ENCODE measurements around the gene LAMB4. TPM values are rescaled to one million over a fixed set of nuclear protein-coding genes. Genes with fewer than 3 reads are reported as not detected.

Gene LAMB4
- polyA plus RNA-seq, 4 donors: 0.12 to 3.5 (median 0.51) TPM

- Histone ChIP-seq H3K4me3 (ENCODE audit: low read depth in 1 of 3, low read length in 3 of 3) (no peak overlapping the region), H3K27me3 (ENCODE audit: control insufficient read depth in 3 of 3, insufficient read depth in 3 of 3, low read length in 3 of 3) (no peaks in the 10 kb centered on the region), H3K36me3 (ENCODE audit: control insufficient read depth in 3 of 3, insufficient read depth in 2 of 3, low read depth in 1 of 3, low read length in 3 of 3) (no peaks in the 10 kb centered on the region), H3K9me3 (ENCODE audit: control insufficient read depth in 2 of 2, insufficient read depth in 1 of 2, low read depth in 1 of 2, low read length in 1 of 2) (no peaks in the 10 kb centered on the region), H3K27ac (ENCODE audit: low read depth in 1 of 3, low read length in 2 of 3) (peak overlapping the region in 1 of 3 donors; percentile 8), H3K4me1 (ENCODE audit: control insufficient read depth in 3 of 3, insufficient read depth in 2 of 3, low read depth in 1 of 3, low read length in 2 of 3) (peaks cover 0 to 19% (median 0%) of the 10 kb centered on the region in 3 donors)
- DNase-seq (peak; percentile 37 to 46), FAIRE-seq (no peak)
- WGBS, 3 donors: 31 to 59% (median 34%) methylated on average over 6 of the region's 6 CpGs
Observed at GRCh38 chr7:108147031-108147563, 16.9 kb upstream of the LAMB4 start.

GRCh38 chr7:108146070-108146842, 16.1 kb upstream of the LAMB4 start:
- H3K27ac ChIP-seq (ENCODE audit: low read depth in 1 of 3, low read length in 2 of 3): no peak overlapping the region
- no peaks in the 10 kb centered on the region for H3K27me3 ChIP-seq (ENCODE audit: control insufficient read depth in 3 of 3, insufficient read depth in 3 of 3, low read length in 3 of 3)
- H3K4me1 ChIP-seq (ENCODE audit: control insufficient read depth in 3 of 3, insufficient read depth in 2 of 3, low read depth in 1 of 3, low read length in 2 of 3): peaks cover 0 to 19% (median 0%) of the 10 kb centered on the region in 3 donors
- H3K4me3 ChIP-seq (ENCODE audit: low read depth in 1 of 3, low read length in 3 of 3): peak overlapping the region in 1 of 3 donors; percentile 8
- no peaks in the 10 kb centered on the region for H3K36me3 ChIP-seq (ENCODE audit: control insufficient read depth in 3 of 3, insufficient read depth in 2 of 3, low read depth in 1 of 3, low read length in 3 of 3)
- WGBS, 3 donors: 10 to 18% (median 13%) methylated on average over 12 of the region's 12 CpGs
- DNase-seq (peak; percentile 81), FAIRE-seq (no peak)
- no peaks in the 10 kb centered on the region for H3K9me3 ChIP-seq (ENCODE audit: control insufficient read depth in 2 of 2, insufficient read depth in 1 of 2, low read depth in 1 of 2, low read length in 1 of 2)

GRCh38 chr7:108145401-108145800, 15.2 kb upstream of the LAMB4 start:
- no peak overlapping the region for H3K27ac ChIP-seq (ENCODE audit: low read depth in 1 of 3, low read length in 2 of 3)
- DNase-seq (no peak), FAIRE-seq (no peak)
- no peaks in the 10 kb centered on the region for H3K9me3 ChIP-seq (ENCODE audit: control insufficient read depth in 2 of 2, insufficient read depth in 1 of 2, low read depth in 1 of 2, low read length in 1 of 2)
- H3K4me1 ChIP-seq (ENCODE audit: control insufficient read depth in 3 of 3, insufficient read depth in 2 of 3, low read depth in 1 of 3, low read length in 2 of 3): peaks cover 0 to 19% (median 0%) of the 10 kb centered on the region in 3 donors
- no peak overlapping the region for H3K4me3 ChIP-seq (ENCODE audit: low read depth in 1 of 3, low read length in 3 of 3)
- H3K36me3 ChIP-seq (ENCODE audit: control insufficient read depth in 3 of 3, insufficient read depth in 2 of 3, low read depth in 1 of 3, low read length in 3 of 3): no peaks in the 10 kb centered on the region
- WGBS, 3 donors: 73 to 83% (median 79%) methylated on average over 8 of the region's 8 CpGs
- no peaks in the 10 kb centered on the region for H3K27me3 ChIP-seq (ENCODE audit: control insufficient read depth in 3 of 3, insufficient read depth in 3 of 3, low read length in 3 of 3)

GRCh38 chr7:108144931-108145330, 14.8 kb upstream of the LAMB4 start:
- Histone ChIP-seq H3K27ac (ENCODE audit: low read depth in 1 of 3, low read length in 2 of 3) (no peak overlapping the region), H3K4me3 (ENCODE audit: low read depth in 1 of 3, low read length in 3 of 3) (no peak overlapping the region), H3K9me3 (ENCODE audit: control insufficient read depth in 2 of 2, insufficient read depth in 1 of 2, low read depth in 1 of 2, low read length in 1 of 2) (no peaks in the 10 kb centered on the region), H3K36me3 (ENCODE audit: control insufficient read depth in 3 of 3, insufficient read depth in 2 of 3, low read depth in 1 of 3, low read length in 3 of 3) (no peaks in the 10 kb centered on the region), H3K27me3 (ENCODE audit: control insufficient read depth in 3 of 3, insufficient read depth in 3 of 3, low read length in 3 of 3) (no peaks in the 10 kb centered on the region), H3K4me1 (ENCODE audit: control insufficient read depth in 3 of 3, insufficient read depth in 2 of 3, low read depth in 1 of 3, low read length in 2 of 3) (peaks cover 0 to 19% (median 0%) of the 10 kb centered on the region in 3 donors)
- DNase-seq (no peak), FAIRE-seq (no peak)
- WGBS, 3 donors: 60 to 76% (median 71%) methylated on average over 3 of the region's 3 CpGs

GRCh38 chr7:108143658-108144420, 13.7 kb upstream of the LAMB4 start:
- Histone ChIP-seq H3K4me3 (ENCODE audit: low read depth in 1 of 3, low read length in 3 of 3) (no peak overlapping the region), H3K27ac (ENCODE audit: low read depth in 1 of 3, low read length in 2 of 3) (peak overlapping the region in 1 of 3 donors; percentile 34), H3K27me3 (ENCODE audit: control insufficient read depth in 3 of 3, insufficient read depth in 3 of 3, low read length in 3 of 3) (no peaks in the 10 kb centered on the region), H3K9me3 (ENCODE audit: control insufficient read depth in 2 of 2, insufficient read depth in 1 of 2, low read depth in 1 of 2, low read length in 1 of 2) (no peaks in the 10 kb centered on the region), H3K36me3 (ENCODE audit: control insufficient read depth in 3 of 3, insufficient read depth in 2 of 3, low read depth in 1 of 3, low read length in 3 of 3) (no peaks in the 10 kb centered on the region), H3K4me1 (ENCODE audit: control insufficient read depth in 3 of 3, insufficient read depth in 2 of 3, low read depth in 1 of 3, low read length in 2 of 3) (peaks cover 0 to 19% (median 0%) of the 10 kb centered on the region in 3 donors)
- 94 to 97% (median 95%) methylated on average over 6 of the region's 6 CpGs for WGBS, 3 donors
- no peak for DNase-seq
- no peak for FAIRE-seq

GRCh38 chr7:108142675-108143259, 12.6 kb upstream of the LAMB4 start:
- H3K36me3 ChIP-seq (ENCODE audit: control insufficient read depth in 3 of 3, insufficient read depth in 2 of 3, low read depth in 1 of 3, low read length in 3 of 3): no peaks in the 10 kb centered on the region
- no peaks in the 10 kb centered on the region for H3K27me3 ChIP-seq (ENCODE audit: control insufficient read depth in 3 of 3, insufficient read depth in 3 of 3, low read length in 3 of 3)
- no peaks in the 10 kb centered on the region for H3K9me3 ChIP-seq (ENCODE audit: control insufficient read depth in 2 of 2, insufficient read depth in 1 of 2, low read depth in 1 of 2, low read length in 1 of 2)
- H3K4me1 ChIP-seq (ENCODE audit: control insufficient read depth in 3 of 3, insufficient read depth in 2 of 3, low read depth in 1 of 3, low read length in 2 of 3): peaks cover 0 to 19% (median 0%) of the 10 kb centered on the region in 3 donors
- peak in 1 of 2 donors; percentile 52 for DNase-seq
- peak overlapping the region in 1 of 3 donors; percentile 34 for H3K27ac ChIP-seq (ENCODE audit: low read depth in 1 of 3, low read length in 2 of 3)
- no peak overlapping the region for H3K4me3 ChIP-seq (ENCODE audit: low read depth in 1 of 3, low read length in 3 of 3)
- no peak for FAIRE-seq
- WGBS, 3 donors: 21 to 66% (median 38%) methylated on average over 6 of the region's 6 CpGs

- Histone ChIP-seq H3K27ac (ENCODE audit: low read depth in 1 of 3, low read length in 2 of 3) (no peak overlapping the region), H3K4me3 (ENCODE audit: low read depth in 1 of 3, low read length in 3 of 3) (no peak overlapping the region), H3K36me3 (ENCODE audit: control insufficient read depth in 3 of 3, insufficient read depth in 2 of 3, low read depth in 1 of 3, low read length in 3 of 3) (no peaks in the 10 kb centered on the region), H3K27me3 (ENCODE audit: control insufficient read depth in 3 of 3, insufficient read depth in 3 of 3, low read length in 3 of 3) (no peaks in the 10 kb centered on the region), H3K4me1 (ENCODE audit: control insufficient read depth in 3 of 3, insufficient read depth in 2 of 3, low read depth in 1 of 3, low read length in 2 of 3) (peaks cover 0 to 18% (median 0%) of the 10 kb centered on the region in 3 donors), H3K9me3 (ENCODE audit: control insufficient read depth in 2 of 2, insufficient read depth in 1 of 2, low read depth in 1 of 2, low read length in 1 of 2) (no peaks in the 10 kb centered on the region)
- DNase-seq: no peak
- no peak for FAIRE-seq
- 92 to 96% (median 94%) methylated on average over 4 of the region's 4 CpGs for WGBS, 3 donors
Observed at GRCh38 chr7:108142180-108142579, 12.0 kb upstream of the LAMB4 start.

GRCh38 chr7:108140671-108141070, 10.5 kb upstream of the LAMB4 start:
- H3K27me3 ChIP-seq (ENCODE audit: control insufficient read depth in 3 of 3, insufficient read depth in 3 of 3, low read length in 3 of 3): no peaks in the 10 kb centered on the region
- no peak overlapping the region for H3K4me3 ChIP-seq (ENCODE audit: low read depth in 1 of 3, low read length in 3 of 3)
- DNase-seq: no peak
- no peaks in the 10 kb centered on the region for H3K36me3 ChIP-seq (ENCODE audit: control insufficient read depth in 3 of 3, insufficient read depth in 2 of 3, low read depth in 1 of 3, low read length in 3 of 3)
- FAIRE-seq: no peak
- H3K9me3 ChIP-seq (ENCODE audit: control insufficient read depth in 2 of 2, insufficient read depth in 1 of 2, low read depth in 1 of 2, low read length in 1 of 2): no peaks in the 10 kb centered on the region
- H3K27ac ChIP-seq (ENCODE audit: low read depth in 1 of 3, low read length in 2 of 3): no peak overlapping the region
- peaks cover 0 to 6% (median 0%) of the 10 kb centered on the region in 3 donors for H3K4me1 ChIP-seq (ENCODE audit: control insufficient read depth in 3 of 3, insufficient read depth in 2 of 3, low read depth in 1 of 3, low read length in 2 of 3)

Measured in small intestine (tissue), 7 donors.